Loucy (cell line): Measurements from ENCODE around the gene VPS8.

Experiments
- H2AFZ ChIP-seq: fragments of 200-600 bp; sonication (generic); 2 replicates; pipeline ENCODE4 v1.6.0; 2016; ENCODE audit warnings: antibody characterized with exemption, mild to moderate bottlenecking, low read length, moderate library complexity
- H3F3A ChIP-seq: fragments of 200-600 bp; 2 replicates; pipeline ENCODE4 v1.6.0; 2016; ENCODE audit warnings: antibody characterized with exemption, low read depth, mild to moderate bottlenecking
- H3K27me3 ChIP-seq: fragments of 200-600 bp; sonication (generic); 2 replicates; pipeline ENCODE4 v1.6.1; 2014; ENCODE audit warnings: low read length, mild to moderate bottlenecking; ENCODE audit not compliant: insufficient read depth, poor library complexity, severe bottlenecking
- H3K36me3 ChIP-seq: fragments of 200-600 bp; sonication (generic); 2 replicates; pipeline ENCODE4 v1.6.1; 2016; ENCODE audit warnings: low read length; ENCODE audit not compliant: insufficient read depth
- H3K4me1 ChIP-seq: fragments of 200-600 bp; sonication (generic); 2 replicates; pipeline ENCODE4 v1.5.1; 2014; ENCODE audit warnings: low read length, mild to moderate bottlenecking; ENCODE audit not compliant: insufficient read depth, poor library complexity, severe bottlenecking
- H3K4me2 ChIP-seq: fragments of 200-600 bp; sonication (generic); 2 replicates; pipeline ENCODE4 v1.6.0; 2014; ENCODE audit warnings: antibody characterized with exemption, low read length, low read depth, mild to moderate bottlenecking; ENCODE audit not compliant: poor library complexity, severe bottlenecking
- H3K4me3 ChIP-seq: fragments of 200-600 bp; sonication (generic); 2 replicates; pipeline ENCODE4 v1.5.1; 2014; ENCODE audit warnings: low read length, mild to moderate bottlenecking, mixed read lengths; ENCODE audit not compliant: poor library complexity, severe bottlenecking
- H3K79me2 ChIP-seq: fragments of 200-600 bp; sonication (generic); 2 replicates; pipeline ENCODE4 v1.6.1; 2014; ENCODE audit warnings: low read length; ENCODE audit not compliant: insufficient read depth
- H3K9ac ChIP-seq: fragments of 200-600 bp; sonication (generic); 2 replicates; pipeline ENCODE4 v1.6.0; 2014; ENCODE audit warnings: mild to moderate bottlenecking, low read depth, low read length, moderate library complexity; ENCODE audit not compliant: poor library complexity, severe bottlenecking
- H3K9me2 ChIP-seq: fragments of 200-600 bp; sonication (generic); replicated peaks from 2 replicates; pipeline ENCODE4 v1.6.1; 2016; ENCODE audit warnings: low read depth, low read length, mixed read lengths
- H3K9me3 ChIP-seq: fragments of 200-600 bp; sonication (generic); 2 replicates; pipeline ENCODE4 v1.6.1; 2014; ENCODE audit warnings: mild to moderate bottlenecking, antibody characterized with exemption, low read length, low read depth; ENCODE audit not compliant: insufficient read depth
- H4K20me1 ChIP-seq: fragments of 200-600 bp; sonication (generic); 2 replicates; pipeline ENCODE4 v1.6.0; 2014; ENCODE audit warnings: antibody characterized with exemption, low read length, mild to moderate bottlenecking; ENCODE audit not compliant: insufficient read depth, poor library complexity, severe bottlenecking
- CTCF ChIP-seq: fragments of 200-600 bp; sonication (generic); conservative IDR thresholded peaks from 2 replicates; pipeline ENCODE4 v1.5.1; 2014; ENCODE audit warnings: mild to moderate bottlenecking, antibody characterized with exemption, low read length
- EZH2phosphoT487 ChIP-seq: fragments of 200-600 bp; IDR thresholded peaks from 2 replicates; pipeline ENCODE4 v1.6.1; 2018; ENCODE audit warnings: antibody characterized with exemption, mild to moderate bottlenecking, moderate library complexity, borderline replicate concordance

Gene VPS8

GRCh38 chr3:184825121-184825820, 13.3 kb downstream of the VPS8 start:
- Histone ChIP-seq H2AFZ (no peak overlapping the region), H3K4me1 (no peaks in the 10 kb centered on the region), H3K27me3 (no peaks in the 10 kb centered on the region), H3K4me3 (no peak overlapping the region), H3K36me3 (no peaks in the 10 kb centered on the region), H3K79me2 (no peaks in the 10 kb centered on the region), H3K9me3 (no peaks in the 10 kb centered on the region), H3K9me2 (no peaks in the 10 kb centered on the region), H3K9ac (no peak overlapping the region), H3F3A (no peaks in the 10 kb centered on the region), H3K4me2 (no peak overlapping the region), H4K20me1 (no peaks in the 10 kb centered on the region)
- no peak for TF ChIP-seq EZH2phosphoT487
- no peak for TF ChIP-seq CTCF

GRCh38 chr3:184827572-184827971, 15.6 kb downstream of the VPS8 start:
- Histone ChIP-seq H3K9me2 (no peaks in the 10 kb centered on the region), H2AFZ (no peak overlapping the region), H3K27me3 (no peaks in the 10 kb centered on the region), H3K4me3 (no peak overlapping the region), H3K9me3 (no peaks in the 10 kb centered on the region), H3K4me2 (no peak overlapping the region), H3K4me1 (no peaks in the 10 kb centered on the region), H3K79me2 (no peaks in the 10 kb centered on the region), H3K36me3 (peaks cover 16% of the 10 kb centered on the region; the same call in 1 of the 2 replicates), H3K9ac (no peak overlapping the region), H4K20me1 (no peaks in the 10 kb centered on the region), H3F3A (no peaks in the 10 kb centered on the region)
- no peak for TF ChIP-seq CTCF
- TF ChIP-seq EZH2phosphoT487 = no peak

DNA sequence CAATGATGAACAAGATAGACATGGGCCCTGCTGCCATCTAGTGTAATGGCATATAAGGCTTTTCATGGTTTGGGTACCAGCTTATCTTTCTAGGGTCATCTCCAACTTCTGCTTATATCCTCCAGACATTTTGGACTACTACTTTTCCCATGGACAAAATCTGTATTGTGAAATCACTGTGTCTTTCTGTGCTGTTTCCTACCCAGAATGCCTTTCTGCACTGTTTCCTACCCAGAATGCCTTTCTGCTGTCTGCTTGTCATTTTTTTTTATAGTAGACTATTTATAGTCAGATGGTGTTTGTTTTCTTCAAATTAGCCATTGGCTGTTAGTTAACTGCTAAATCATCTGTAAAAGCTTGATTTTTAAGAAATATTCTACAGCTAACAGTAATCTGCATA, 20.1 kb downstream of the VPS8 start:
- Histone ChIP-seq H3K27me3 (no peaks in the 10 kb centered on the region), H3K36me3 (peaks cover 48% of the 10 kb centered on the region; the same call in 1 of the 2 replicates), H3K4me1 (no peaks in the 10 kb centered on the region), H3K4me3 (no peak overlapping the region), H3K9me3 (no peaks in the 10 kb centered on the region), H4K20me1 (no peaks in the 10 kb centered on the region), H3K79me2 (no peaks in the 10 kb centered on the region), H3K9me2 (no peaks in the 10 kb centered on the region), H3F3A (no peaks in the 10 kb centered on the region), H3K9ac (no peak overlapping the region), H2AFZ (no peak overlapping the region), H3K4me2 (no peak overlapping the region)
- TF ChIP-seq CTCF (no peak), EZH2phosphoT487 (no peak)
